Skeletal muscle cell (primary cell): ENCODE data around the gene PCMT1.
"Not testable (repeated sequence)": the region's sequence is repeated elsewhere in the genome, so short reads cannot be mapped to it uniquely, and the experiment has no call there.

Source experiments
- DNase-seq: peaks from one replicate; pipeline ENCODE4 v3.0.0-alpha.2; 2010; ENCODE audit warnings: low read depth
- H3K4me3 ChIP-seq: 2 replicates; pipeline ENCODE4 v1.5.1; 2011; ENCODE audit warnings: low read depth, mild to moderate bottlenecking, control low read depth, low read length, moderate library complexity

Gene PCMT1

DNA sequence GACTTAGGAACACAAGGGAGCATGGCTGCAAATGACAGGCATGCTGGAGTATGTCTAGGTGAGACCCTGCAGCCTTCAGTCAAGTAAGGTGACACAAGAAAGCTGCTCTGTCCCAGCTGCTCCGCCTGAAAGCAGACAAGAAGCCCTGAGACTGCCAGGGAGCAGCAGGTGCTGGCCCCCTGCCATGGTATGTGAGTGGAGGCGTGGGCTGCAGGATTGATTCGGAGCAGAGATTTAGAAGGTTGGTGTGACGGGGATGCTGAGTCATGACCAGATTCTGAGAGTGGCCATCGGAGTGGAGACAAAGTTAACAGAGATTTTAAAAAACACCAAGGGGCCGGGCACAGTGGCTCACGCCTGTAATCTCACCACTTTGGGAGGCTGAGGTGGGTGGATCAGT, 96.8 kb downstream of the PCMT1 start:
- peak; percentile 85 for DNase-seq
- H3K4me3 ChIP-seq = no peak overlapping the region

DNA sequence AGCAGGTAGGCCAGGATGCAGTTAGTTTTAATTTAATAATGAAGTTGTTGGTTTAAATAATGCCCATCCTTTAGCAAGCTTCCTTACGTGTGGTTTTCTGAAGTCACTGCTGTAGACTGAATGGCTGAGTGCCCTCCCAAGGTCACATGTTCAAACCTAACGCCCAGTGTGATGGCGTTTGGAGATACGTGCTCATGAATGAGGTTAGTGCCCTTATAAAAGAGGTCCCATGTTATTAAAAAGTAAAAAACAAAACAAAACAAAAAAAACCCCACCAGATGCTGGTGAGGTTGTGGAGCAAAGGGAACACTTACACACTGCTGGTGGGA, 98.4 kb downstream of the PCMT1 start:
- no peak for DNase-seq
- no peak overlapping the region for H3K4me3 ChIP-seq

DNA sequence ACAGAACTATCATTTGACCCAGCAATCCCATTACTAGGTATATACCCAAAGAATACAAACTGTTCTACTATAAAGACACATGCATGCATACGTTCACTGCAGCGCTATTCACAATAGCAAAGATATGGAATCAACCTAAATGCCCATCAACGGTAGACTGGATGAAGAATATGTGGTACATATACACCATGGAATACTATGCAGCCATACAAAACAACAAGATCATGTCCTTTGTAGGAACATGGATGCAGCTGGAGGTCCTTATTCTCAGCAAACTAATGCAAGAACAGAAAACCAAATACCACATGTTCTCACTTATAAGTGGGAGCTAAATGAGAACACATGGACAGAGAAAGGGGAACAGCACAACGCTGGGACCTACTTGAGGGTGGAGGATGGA, 98.8 kb downstream of the PCMT1 start:
- not testable (repeated sequence) for H3K4me3 ChIP-seq, DNase-seq

GRCh38 chr6:149851461-149852110, 102.0 kb downstream of the PCMT1 start:
- no peak for DNase-seq
- no peak overlapping the region for H3K4me3 ChIP-seq

DNA sequence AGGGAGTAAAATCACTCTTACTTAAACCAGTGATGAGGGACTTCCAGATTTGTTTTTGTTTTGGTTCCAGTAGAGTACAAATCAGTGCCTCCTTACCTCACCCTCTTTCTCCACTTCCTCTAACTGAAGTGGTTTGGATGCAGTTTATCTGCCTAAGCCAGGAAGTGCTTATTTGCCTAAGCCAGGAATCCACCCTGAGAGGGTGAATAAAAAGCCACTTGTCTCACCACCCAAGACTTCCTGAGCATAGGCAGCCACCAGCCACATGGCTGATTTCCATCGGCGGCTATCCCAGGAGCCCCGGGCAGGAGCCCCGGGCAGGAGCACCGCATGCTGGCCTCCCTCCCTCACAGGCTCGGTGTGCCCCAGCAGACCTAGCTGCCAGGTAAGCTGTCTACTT, 102.6 kb downstream of the PCMT1 start:
- no peak for DNase-seq
- H3K4me3 ChIP-seq = no peak overlapping the region

DNA sequence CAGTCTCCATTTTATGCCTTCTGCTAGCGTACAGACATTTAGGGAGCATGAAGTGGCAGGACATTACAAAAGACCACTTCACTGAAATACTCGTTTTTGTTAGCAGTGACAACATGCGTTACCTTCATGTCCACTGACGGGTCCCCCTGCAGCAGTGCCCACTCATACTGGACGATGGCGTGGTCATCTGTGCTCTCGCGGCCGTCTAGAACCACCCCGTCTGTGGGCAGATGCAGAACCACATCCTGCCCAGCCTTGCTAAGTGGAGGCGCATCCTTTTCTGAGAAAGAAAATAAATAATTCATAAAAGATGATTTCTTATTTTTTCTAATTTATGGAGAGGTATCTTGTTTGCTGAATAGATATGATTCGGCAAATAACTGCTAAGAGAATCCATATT, 103.3 kb downstream of the PCMT1 start:
- no peak for DNase-seq
- H3K4me3 ChIP-seq = no peak overlapping the region

GRCh38 chr6:149854017-149854416, 104.5 kb downstream of the PCMT1 start:
- not testable (repeated sequence) for H3K4me3 ChIP-seq, DNase-seq

- H3K4me3 ChIP-seq = no peak overlapping the region
- DNase-seq = no peak
Measured at GRCh38 chr6:149854532-149854931, 105.0 kb downstream of the PCMT1 start.

DNA sequence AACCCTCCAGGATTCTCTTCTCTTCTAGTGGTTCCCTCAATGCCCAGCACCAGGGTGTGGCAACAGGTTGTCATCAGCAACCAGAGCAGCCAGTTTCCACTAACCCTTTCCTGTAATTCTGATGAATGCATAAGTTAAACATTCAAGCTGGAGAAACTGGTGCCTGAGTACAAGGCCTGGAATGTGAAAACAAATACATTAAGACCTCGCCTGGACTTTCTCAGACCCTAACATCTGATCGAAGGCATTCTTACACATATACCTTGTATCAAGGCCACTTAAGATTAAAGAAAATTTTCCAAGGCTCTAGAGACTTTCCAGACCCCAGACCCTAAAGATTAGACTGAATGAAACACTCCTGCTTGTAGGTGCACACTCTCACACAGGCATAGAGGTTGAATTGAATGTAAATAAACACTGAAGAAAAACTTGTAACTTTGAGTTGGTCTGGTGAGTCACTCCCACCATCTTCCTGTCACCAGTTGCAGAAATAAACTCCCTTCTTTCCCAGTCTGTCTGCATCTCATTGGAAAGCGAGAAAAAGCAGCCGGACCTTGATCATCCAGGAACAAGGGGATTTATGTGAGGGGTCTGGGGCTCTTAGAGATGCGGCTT, 105.6 kb downstream of the PCMT1 start:
- no peak for DNase-seq

GRCh38 chr6:149855741-149856140, 106.2 kb downstream of the PCMT1 start:
- no peak for DNase-seq
- peak overlapping the region; percentile 40 for H3K4me3 ChIP-seq

More for the DNA sequence above, 105.6 kb downstream of the PCMT1 start:
- H3K4me3 ChIP-seq = peak overlapping the region; percentile 40

- peak overlapping the region; percentile 29 for H3K4me3 ChIP-seq
- no peak for DNase-seq
Measured at GRCh38 chr6:149856256-149856994, 106.9 kb downstream of the PCMT1 start.

DNA sequence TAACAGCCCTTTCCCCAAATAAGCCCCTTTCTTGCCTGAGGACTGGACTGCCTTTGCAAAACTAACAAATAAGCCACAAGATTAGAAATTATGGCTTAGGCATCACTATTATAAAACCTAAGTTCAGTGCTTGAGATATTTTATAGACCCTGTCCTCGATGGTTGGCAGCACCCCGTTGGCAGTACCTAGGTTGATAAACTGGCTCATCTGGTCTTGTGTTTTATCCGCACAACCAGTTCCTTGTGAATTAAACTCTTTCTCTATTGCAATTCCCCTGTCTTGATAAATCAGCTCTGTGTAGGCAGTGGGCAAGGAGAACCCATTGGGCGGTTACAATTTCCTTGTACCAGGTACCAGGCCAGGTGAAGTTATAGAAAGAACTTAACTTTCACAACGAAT, 108.0 kb downstream of the PCMT1 start:
- no peak overlapping the region for H3K4me3 ChIP-seq

DNA sequence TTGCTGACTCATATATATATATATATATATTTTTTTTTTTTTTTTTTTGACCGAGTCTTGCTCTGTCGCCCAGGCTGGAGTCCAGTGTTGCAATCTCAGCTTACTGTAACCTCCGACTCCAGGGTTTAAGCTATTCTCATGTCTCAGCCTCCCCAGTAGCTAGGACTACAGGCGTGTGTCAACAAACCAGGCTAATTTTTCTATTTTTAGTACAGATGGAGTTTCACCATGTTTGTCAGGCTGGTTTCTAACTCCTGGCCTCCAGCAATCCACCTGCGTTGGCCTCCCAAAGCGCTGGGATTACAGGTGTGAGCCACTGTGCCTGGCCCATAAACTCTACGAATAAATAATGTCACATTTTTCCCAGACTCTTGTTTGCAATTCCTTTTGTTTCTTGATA, 109.8 kb downstream of the PCMT1 start:
- no peak overlapping the region for H3K4me3 ChIP-seq
- DNase-seq = peak; percentile 88

More for the DNA sequence above, 108.0 kb downstream of the PCMT1 start:
- DNase-seq = no peak

DNA sequence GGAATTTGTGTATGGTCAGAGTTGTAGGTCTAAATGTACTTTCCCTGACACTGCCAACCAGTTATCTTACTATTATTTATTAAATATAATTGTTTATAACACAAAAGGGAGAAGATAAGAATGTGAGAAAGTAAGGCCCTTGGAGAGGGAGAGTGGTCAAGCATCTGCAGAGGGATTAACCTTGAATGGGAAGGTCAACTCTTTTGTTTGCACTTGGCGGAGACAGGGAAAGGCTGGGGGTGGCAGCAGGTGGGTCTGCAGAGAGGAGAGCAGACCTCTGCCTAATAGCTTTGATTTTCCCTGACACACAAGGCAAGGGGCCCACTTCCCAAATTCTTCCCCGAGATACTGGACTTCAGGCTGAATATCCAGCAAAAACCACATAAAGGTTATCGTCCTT, 110.4 kb downstream of the PCMT1 start:
- DNase-seq = no peak
- H3K4me3 ChIP-seq = no peak overlapping the region

- H3K4me3 ChIP-seq = no peak overlapping the region
- no peak for DNase-seq
Measured at GRCh38 chr6:149860513-149860833, 110.9 kb downstream of the PCMT1 start.
